GM10266 (cell line): ENCODE measurements around the gene PITPNC1.
"Not testable (repeated sequence)": the region's sequence is repeated elsewhere in the genome, so short reads cannot be mapped to it uniquely, and the experiment has no call there.

Source experiments
- DNase-seq: peaks from one replicate; pipeline ENCODE4 v3.0.0; 2012; ENCODE audit errors: extremely low spot score
- CTCF ChIP-seq: IDR thresholded peaks from 2 replicates; pipeline ENCODE4 v1.5.1; 2012; ENCODE audit warnings: mild to moderate bottlenecking, low read depth; ENCODE audit not compliant: control insufficient read depth, insufficient read depth; ENCODE audit errors: missing control alignments

Gene PITPNC1

GRCh38 chr17:67648032-67648905 is 271.2 kb downstream of the PITPNC1 start:
- TF ChIP-seq CTCF: no peak
- no peak for DNase-seq

GRCh38 chr17:67648906-67649295 is 271.8 kb downstream of the PITPNC1 start:
- DNase-seq: not testable (repeated sequence)

- no peak for DNase-seq
- no peak for TF ChIP-seq CTCF
Observed at GRCh38 chr17:67649891-67650290, 272.8 kb downstream of the PITPNC1 start.

GRCh38 chr17:67651218-67651579 is 274.1 kb downstream of the PITPNC1 start:
- DNase-seq: not testable (repeated sequence)

GRCh38 chr17:67652433-67652832 is 275.4 kb downstream of the PITPNC1 start:
- TF ChIP-seq CTCF: no peak
- DNase-seq: no peak

- no peak for TF ChIP-seq CTCF
- no peak for DNase-seq
Observed at GRCh38 chr17:67655478-67656148, 278.5 kb downstream of the PITPNC1 start.

- DNase-seq: peak; percentile 47
- no peak for TF ChIP-seq CTCF
Observed at GRCh38 chr17:67656494-67657203, 279.6 kb downstream of the PITPNC1 start.

GRCh38 chr17:67657596-67657995 is 280.5 kb downstream of the PITPNC1 start:
- no peak for DNase-seq
- TF ChIP-seq CTCF: no peak
